Activated CD4-positive, alpha-beta T cell treated with anti-CD3 and anti-CD28 coated beads, Interleukin-2, Interleukin-4, amounts not matched to agents 100 ng/mL and 50 ng/mL, durations not matched to agents 16 hours and 8 hours (primary cell): ENCODE data around the gene EXOC1L.

ENCODE experiments used
- DNase-seq: peaks from one replicate; pipeline ENCODE4 v3.0.0-alpha.2; 2020; ENCODE audit warnings: low spot score

Gene EXOC1L, protein sequence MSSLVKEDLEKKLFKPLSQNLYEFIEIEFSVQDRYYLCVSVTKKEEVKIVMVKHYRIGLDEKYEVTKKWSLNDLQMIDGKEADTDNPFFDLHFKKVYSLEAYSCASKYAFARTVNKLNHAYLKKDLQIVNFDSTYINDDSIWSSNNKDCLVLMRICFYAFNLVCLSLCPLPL

DNA sequence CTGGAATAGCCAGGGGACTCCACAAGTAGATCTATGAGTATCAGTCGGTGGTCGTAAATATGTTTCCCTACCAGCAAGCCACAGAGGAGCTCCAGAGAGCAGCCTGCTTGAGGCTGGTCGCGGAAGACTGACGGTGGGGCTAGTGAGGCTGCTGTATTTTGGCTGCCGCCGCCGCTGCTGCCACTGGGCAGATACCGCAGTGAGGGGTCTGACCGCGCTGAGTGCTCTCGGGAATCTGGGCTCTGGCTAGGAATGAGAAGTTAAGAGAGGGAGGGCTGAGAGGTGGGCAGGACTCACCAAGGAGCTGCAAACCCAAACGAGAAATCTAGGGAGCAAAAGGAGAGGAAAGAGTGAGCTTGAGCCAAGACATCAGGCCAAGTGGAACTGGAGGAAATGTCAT is at the start of gene EXOC1L:
TSS of gene EXOC1L (plus strand) at position 157 of the 400 bp plus-strand sequence. CDS start at position 394, 237 bp downstream.
- no peak for DNase-seq

DNA sequence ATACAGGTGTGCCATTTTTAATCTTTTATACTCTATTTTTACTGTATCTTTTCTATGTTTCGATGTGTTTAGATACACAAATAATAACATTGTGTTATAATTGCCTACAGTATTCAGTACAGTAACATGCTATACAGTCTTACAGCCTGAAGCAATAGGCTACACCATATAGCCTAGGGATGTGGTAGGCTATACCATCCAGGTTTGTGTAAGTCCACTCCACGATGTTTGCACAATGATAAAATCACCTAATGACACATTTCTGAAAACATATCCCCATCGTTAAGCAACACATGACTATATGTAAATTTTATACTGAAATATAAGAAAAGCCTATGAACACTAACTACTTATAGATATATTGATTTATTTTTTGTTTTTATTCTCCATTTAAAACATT is 48.9 kb upstream of the EXOC1L start:
- DNase-seq, result no peak

DNA sequence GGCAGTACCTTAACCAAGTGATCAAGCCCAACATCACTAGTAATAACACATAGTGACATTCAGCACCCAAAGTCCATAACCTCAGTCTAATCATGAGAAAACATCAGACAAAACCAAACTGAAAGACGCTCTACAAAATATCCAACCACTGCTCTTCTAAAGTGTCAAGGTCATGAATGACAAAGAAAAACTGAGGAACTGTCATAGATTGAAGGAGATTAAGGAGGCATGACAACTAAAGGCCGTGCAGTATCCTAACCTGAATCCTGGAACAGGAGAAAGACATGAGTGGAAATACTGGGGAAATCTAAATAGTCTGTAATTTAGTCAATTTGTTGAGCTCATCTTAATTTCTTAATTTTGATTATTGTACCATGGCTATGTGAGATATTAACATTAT is 38.2 kb upstream of the EXOC1L start:
- DNase-seq, result no peak

DNA sequence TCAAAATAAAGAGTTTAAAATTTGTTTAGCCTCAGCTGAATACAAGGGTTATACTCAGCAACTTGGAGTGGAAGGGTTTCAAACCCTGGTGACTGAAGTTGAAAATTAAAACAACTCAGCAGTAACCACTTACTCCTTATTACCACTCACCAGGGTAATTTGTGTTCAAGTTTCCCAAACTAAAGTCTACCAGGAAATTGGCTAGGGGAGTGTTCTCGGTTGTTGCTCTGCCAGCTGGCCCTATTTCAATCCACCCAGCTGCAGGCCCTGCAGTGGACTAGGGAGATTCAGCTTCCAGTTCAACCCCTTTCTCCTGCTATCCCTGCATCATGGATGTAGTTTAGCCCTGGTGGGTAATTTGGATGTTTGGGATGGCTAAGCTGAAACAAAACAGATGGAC is 37.8 kb upstream of the EXOC1L start:
- DNase-seq, result no peak

DNA sequence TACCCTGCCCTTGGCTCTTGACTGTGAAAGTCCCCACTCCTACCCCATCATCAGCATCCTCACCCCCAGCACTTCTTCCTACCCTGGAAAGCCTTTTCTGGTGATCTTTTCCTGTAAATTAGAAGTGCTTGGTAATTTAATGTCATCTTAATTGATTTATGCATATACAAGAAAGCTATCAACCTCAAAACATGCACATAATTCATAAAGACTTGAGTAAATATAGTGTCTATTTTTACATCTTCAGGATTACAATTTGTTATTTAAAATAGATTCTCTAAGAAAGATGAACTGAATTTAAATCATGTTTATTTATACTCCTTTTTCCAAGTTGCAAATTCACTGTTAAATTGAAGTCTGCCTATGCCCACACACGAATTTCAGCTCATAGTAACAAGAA is 36.0 kb upstream of the EXOC1L start:
- no peak for DNase-seq

DNA sequence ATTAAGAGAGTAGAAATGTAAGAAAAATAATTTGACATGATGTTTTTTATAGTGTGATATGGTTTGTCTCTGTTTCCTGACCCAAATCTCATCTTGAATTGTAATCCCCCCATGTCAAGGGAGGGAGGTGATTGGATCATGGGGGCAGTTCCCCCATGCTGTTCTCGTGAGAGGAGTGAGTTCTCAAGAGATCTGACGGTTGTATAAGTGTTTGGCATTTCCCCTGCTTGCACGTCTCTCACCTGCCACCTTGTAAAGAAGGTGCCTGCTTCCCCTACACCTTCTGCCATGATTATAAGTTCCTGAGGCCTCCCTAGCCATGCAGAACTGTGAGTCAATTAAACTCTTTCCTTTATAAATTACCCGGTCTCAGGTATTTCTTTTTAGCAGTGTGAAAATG is 34.8 kb upstream of the EXOC1L start:
- no peak for DNase-seq

DNA sequence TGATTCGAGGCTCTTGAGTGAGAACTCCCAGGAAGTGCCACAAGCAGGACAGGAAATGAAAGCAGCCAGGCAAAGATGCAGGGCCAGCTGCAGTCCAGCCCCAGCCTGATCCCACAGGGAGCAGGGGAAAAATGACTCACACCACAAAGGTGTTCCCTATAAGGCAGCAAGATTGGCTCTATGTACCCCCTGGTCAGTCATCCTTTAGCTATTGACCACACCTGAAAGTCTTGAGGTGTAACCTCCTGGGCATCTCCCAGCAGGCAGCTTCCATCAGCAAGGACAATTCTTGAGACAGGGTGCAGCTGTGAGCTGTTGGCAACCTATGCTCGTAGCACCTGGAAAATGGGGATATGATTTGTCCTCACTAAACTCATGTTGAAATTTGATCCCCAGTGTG is 27.9 kb upstream of the EXOC1L start:
- no peak for DNase-seq

DNA sequence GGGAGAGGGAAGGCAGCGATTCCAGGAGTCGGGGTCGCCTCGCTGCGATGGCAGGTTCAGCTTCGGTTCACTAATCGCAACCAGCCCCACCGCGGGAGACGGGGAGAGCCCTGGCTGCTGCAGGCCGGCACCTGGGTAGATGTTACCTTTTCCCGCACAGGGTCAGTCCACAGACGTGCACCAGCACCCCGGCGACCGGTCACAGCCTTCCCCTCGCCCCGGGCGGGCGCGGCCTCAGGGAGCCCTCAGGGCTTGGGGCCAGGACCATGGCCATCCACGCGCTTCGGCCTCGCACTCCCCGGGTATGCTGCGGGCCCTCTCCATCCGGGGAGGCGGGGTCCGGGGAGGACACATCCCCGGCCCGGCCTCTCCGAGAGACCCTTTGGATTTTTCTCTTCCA is 26.1 kb upstream of the EXOC1L start:
- DNase-seq, result no peak

DNA sequence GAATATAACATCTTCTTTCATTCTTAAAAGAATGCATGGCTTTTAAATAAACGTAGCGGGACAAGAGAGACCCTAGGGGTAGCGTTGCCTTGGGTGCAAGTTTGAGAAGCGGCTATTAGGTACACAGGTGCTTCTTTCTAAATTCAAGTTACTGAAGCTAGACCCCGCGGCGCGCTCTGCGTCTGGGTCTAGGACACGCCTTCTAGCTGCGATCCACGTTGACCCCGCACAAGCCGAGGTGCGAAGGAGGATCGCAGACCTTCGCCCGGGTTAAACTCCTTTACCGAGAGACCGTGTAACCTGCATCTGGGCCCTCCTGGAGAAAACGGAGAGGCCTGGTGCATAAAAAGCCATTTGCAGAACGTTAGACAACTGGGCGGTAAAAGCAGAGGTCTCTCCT is 25.5 kb upstream of the EXOC1L start:
- no peak for DNase-seq

DNA sequence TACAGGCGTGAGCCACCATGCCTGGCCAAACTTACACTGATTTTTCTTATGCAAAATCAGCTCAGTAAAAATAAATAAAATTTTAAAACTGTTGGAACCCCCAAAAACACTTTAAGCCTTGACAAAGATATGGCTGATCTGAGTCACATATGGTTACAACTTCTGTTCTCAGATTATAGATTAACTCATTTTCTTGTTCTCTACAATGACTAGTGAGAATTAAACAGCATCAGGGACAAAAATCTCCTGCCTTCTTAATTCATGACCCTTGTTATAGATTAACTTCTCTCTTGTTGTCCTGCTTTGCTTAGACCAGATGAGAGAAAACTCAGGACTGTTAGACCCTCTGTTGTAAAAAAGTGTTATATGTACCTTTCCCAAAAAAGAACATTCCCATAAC is 24.2 kb upstream of the EXOC1L start:
- no peak for DNase-seq

DNA sequence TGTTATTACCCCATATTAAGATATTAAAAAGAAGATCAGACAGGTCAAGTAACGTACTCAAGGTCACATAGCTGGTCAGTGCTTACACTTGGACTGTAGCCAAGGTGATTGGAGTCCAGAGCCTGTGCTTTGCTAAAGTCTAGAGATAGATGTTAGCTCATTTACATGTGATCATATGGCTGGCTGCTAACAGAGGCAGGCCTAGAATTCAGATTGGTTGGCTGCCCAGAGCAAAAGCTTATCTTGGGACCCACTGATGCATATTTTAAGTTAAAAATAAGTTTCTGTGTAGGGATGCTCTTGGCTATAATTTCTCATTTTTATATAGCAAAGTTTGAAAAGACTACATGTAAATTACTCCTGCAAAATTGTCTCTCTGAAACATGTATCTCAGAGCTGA is 18.1 kb upstream of the EXOC1L start:
- no peak for DNase-seq

DNA sequence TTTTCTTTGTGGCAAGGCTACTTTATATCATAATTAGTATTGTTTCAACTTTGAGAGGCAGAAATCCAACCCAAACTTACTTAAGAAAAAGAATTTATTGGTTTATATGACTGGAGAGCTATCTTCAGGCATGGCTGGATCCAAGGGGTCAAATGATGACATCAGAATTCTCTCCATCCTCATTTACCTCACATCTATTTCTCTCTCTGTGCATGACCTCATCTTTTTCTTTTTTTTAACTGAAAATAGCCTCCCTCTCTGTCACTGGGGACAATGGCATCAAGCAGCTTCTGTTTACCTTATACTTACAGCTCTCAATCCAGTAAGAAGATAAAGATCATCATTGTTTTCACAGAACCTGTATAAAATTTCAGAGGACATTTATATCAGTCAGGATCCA is 12.0 kb upstream of the EXOC1L start:
- no peak for DNase-seq

DNA sequence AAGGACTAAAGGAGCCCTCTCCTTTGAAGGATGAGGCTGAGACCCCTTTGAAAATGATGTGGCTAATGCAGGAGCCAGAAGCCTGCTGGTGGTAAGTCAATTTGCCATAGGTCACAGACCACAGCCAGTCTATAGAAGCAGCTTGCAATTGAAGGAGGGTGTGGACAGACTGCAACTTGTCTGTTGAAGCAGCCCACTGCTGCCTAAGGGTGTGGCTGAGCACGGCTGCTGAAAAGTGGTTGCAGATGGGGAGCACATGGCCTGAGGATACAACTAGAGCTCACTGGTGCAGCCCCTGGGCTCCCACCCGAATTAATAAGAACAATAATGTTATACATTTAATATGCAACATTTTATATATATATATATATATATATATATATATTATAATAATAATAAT is 11.4 kb upstream of the EXOC1L start:
- DNase-seq, result no peak

DNA sequence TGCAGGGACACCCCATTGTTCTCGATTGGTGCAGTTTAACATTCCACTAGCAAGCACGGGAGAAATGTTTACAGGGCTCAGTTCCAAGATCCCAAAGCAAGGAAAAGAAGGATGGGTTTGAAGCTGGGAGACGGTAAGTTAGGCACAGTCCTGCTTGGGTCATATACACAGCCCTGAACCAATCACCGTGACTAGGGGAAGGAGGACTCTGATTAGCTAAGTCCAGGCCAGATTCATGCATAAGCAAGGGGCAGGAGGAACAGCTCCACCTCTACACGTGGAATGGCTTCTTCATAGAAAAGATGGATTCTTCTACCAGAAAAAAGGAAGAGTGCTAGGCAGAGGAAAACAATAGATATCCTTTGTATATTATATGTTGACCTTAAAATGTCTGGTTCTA is 11.0 kb upstream of the EXOC1L start:
- DNase-seq, result no peak

DNA sequence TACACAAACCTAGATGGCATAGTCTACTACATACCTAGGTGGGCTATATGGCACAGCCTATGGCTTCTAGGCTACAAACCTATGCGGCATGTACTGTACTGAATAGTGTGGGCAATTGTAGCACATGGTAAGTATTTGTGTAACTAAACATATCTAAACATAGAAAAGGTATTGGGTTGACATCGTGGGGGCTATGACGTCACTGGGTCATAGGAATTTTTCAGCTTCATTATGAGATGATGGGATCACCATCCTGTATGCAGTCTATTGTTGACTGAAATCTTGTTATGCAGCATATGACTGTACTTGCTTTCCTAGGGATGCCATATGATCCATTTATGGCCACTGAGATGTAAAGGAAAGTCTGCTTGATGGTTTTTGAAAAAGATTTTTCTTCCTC is 1.9 kb upstream of the EXOC1L start:
- no peak for DNase-seq

DNA sequence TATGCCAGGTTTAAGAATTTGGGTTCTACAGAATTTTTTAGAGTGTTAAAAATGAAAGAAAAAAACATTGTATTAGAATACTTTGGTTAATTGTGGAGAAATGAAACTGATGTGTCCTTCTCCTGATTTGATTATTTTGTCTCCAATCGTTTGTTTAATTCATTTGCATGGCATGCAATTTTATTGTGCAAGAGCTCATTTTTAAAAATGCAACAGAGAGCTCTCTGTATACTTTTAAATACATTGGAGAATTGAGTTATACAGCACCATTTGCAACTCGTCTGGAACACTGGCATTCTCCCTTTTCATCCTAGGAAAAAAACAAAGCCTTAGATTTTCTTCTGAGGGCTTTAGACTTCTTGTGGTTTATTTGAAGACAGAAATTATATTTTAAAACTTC is 689 bp downstream of the EXOC1L start:
- no peak for DNase-seq

DNA sequence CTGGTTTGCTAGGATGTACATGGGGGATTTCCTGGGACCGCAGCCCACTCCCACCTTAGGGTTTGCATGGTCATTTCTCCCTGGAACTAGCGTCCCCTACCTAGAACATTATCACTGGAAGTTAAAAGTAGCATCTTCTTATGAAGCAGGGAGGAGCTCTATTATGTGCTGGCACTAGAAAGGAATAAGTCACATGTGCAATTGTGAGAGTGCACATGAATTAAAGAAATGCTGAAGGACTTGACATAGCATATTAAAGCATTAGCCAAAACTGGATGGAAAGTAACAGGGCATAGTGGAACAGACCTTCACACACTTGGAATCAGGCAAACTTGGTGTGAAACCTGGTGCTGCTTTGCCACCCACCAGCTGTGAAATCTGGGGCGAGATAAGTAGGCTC is 2.7 kb downstream of the EXOC1L start:
- DNase-seq, result no peak

DNA sequence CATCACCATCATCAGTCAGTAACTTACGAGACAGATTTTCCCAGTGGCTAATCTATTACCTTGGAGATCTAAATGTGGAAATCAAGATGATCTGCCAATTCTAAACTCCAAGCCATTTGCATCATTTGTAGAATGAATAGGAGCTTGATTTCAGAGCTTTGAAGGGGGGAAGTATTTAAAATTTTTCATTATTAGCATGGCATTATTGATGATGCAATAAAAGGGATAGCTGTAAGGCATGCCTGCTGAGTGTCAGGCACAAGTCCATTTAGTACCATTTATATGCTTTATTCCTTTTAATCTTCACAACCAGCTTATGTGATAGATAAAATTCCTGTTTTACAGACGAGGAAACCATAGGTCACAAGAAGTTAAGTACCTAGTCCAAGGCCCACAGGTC is 5.3 kb downstream of the EXOC1L start:
- no peak for DNase-seq

DNA sequence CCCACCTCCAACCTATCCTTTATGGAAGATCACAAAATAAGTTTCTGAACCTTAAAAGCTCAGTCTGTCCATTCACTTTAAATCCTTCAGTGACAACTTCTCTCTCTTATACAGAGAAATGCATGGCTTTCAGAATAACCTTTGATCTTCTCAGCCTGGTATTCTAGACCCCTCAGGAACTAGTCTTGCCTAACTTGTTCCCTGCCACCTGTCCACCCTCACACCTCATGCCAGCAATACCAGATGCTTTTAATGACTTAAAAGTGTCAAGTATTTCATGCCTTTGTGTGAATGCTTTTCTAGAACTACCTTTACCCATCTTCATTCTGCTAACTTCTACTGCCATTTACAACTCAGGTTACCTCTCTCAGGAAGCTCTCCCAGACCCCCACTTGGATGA is 7.4 kb downstream of the EXOC1L start:
- no peak for DNase-seq

DNA sequence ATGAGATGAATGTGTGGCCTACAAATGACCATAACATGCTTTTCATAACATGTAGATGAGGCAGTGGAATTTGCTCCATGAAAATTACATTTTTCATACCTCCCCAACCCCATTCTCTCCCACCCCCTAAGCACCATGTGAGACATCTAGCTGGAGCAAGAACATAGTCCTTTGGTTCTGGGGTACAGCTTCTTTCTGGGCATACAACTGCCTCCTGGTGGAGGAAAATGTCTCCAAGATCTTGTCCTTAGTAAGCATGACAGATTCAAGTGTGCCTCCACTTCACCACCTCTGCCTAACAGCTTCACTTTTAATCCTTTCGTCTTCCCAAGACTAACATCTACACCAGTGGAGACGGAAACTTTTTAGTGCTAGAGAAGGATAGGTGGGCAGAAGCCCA is 8.0 kb downstream of the EXOC1L start:
- no peak for DNase-seq

DNA sequence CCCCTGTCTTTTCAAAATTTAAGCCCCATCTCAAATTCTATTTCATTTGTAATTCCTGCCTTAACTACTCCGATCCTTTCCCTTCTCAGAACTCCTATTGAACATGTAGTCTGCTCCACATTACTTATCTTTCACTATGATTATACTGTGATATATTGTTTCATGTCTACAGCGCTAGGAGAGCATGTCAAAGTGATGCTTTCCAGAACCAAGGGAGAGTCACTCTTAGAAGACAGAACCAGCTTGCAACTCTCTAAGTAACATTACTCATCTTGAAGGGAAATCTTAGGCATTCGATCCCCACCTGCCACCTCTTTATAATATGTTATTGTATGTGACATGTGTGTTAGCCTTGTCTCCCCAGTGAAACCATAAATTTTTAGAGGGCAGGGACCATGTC is 10.5 kb downstream of the EXOC1L start:
- no peak for DNase-seq

DNA sequence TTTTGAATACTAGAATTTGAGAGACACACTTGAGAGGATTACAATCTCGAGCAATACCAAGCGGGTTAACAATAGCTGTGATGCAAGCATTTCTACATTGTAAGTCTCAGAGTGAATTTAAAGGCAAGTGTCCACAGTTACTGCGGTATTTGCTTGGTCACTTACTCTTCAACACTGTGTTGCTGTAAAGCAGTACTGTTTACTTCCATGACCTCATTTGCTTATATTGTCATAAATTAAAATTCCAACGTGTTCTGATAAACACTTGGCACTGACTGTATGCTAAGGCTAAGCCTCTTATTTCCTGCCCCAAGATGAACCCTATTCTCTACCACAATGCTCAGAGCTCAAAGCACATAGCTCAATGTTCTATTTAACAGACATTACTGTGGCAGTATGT is 11.1 kb downstream of the EXOC1L start:
- DNase-seq, result no peak

DNA sequence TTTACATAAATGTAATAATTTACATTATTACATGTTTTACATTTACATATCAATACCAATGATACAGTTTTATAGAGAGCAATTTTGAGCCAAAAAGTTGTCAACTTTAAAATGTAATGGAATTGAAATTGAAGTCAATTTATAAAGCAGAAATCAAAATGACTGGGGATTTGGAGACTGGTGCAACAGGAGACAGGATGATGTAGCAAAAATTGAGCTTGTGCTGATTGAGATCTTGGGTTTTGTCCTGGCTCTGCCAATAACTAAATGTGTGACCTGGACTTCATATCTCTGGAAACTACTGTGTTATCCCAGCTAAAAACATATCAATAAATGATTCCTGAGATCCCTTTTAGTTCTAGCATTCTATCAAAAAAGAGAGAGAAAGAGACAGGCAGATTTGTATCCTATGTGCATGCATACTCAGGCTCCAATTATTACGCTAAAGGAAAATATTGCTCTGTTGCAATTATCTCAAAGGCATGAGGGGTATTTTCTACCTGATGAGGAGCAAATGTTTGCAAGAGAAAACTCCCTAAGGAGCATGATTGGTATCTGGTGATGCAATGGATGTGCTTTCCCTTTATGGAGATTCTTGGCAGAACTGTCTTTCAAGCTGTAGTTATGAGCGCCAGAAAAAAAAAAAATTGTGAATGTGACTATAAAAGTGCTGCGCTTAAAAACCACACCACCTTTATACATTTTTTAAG is 14.7 kb downstream of the EXOC1L start:
- no peak for DNase-seq

DNA sequence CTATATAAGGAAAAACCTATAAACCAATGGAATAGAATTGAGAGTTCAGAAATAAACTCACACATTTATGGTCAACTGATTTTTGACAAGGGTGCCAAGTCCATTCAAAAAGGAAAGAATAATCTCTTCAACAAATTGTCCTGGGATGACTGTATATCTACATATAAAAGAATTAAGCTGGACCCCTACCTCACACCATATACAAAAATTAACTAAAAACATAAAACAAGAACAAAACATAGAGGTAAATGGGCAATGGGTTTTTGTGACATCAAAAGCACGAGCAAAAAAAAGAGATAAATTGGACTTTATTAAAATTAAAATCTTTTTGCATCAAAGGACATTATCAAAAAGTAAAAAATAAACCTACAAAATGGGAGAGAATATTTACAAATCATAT is 18.3 kb downstream of the EXOC1L start:
- DNase-seq, result no peak
